GM10266 (cell line): ENCODE measurements around the gene KCNK4.
"Not testable (repeated sequence)": the region's sequence is repeated elsewhere in the genome, so short reads cannot be mapped to it uniquely, and the experiment has no call there.

ENCODE experiments used
- DNase-seq: peaks from one replicate; pipeline ENCODE4 v3.0.0; 2012; ENCODE audit errors: extremely low spot score
- CTCF ChIP-seq: IDR thresholded peaks from 2 replicates; pipeline ENCODE4 v1.5.1; 2012; ENCODE audit warnings: mild to moderate bottlenecking, low read depth; ENCODE audit not compliant: control insufficient read depth, insufficient read depth; ENCODE audit errors: missing control alignments

KCNK4 gene

GRCh38 chr11:64306876-64307622, 15.9 kb downstream of the KCNK4 start:
- TF ChIP-seq CTCF = no peak

GRCh38 chr11:64307795-64308194, 16.7 kb downstream of the KCNK4 start:
- DNase-seq = not testable (repeated sequence)

More at GRCh38 chr11:64306876-64307622, 15.9 kb downstream of the KCNK4 start:
- DNase-seq = no peak

GRCh38 chr11:64312947-64313346, 21.8 kb downstream of the KCNK4 start:
- TF ChIP-seq CTCF = no peak
- DNase-seq = no peak

- TF ChIP-seq CTCF = no peak
- no peak for DNase-seq
Observed at GRCh38 chr11:64313491-64314145, 22.5 kb downstream of the KCNK4 start.

GRCh38 chr11:64314146-64314804, 23.2 kb downstream of the KCNK4 start:
- peak; percentile 22 for TF ChIP-seq CTCF
- no peak for DNase-seq

GRCh38 chr11:64314805-64315561, 23.9 kb downstream of the KCNK4 start:
- no peak for DNase-seq
- TF ChIP-seq CTCF = no peak

GRCh38 chr11:64315667-64316526, 24.8 kb downstream of the KCNK4 start:
- DNase-seq = not testable (repeated sequence)
